HG03159 (cell line): ENCODE data around the gene AMBRA1.
"Not testable (repeated sequence)": the region's sequence is repeated elsewhere in the genome, so short reads cannot be mapped to it uniquely, and the experiment has no call there.

Source experiments
- ATAC-seq: cut with Tn5 transposase; IDR thresholded peaks from one replicate; pipeline ENCODE4 v1.9.1; 2021; ENCODE audit warnings: mild to moderate bottlenecking, moderate library complexity; ENCODE audit not compliant: unreplicated experiment

The AMBRA1 gene

DNA sequence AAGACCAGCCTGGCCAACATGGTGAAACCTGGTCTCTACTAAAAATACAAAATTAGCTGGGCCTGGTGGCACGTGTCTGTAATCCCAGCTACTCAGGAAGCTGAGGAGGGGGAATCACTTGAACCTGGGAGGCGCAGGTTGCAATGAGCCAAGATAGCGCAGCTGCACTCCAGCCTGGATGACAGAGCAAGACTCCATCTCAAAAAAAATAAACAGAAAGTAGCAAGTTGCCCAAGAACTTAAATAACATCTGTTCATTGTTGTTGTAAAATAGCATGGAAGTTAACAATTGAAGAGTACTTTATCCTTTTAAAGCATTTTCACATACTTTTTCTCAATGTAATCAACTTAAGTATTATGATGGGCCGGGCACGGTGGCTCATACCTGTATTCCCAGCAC, 5.7 kb downstream of the AMBRA1 start:
- ATAC-seq, result no peak

DNA sequence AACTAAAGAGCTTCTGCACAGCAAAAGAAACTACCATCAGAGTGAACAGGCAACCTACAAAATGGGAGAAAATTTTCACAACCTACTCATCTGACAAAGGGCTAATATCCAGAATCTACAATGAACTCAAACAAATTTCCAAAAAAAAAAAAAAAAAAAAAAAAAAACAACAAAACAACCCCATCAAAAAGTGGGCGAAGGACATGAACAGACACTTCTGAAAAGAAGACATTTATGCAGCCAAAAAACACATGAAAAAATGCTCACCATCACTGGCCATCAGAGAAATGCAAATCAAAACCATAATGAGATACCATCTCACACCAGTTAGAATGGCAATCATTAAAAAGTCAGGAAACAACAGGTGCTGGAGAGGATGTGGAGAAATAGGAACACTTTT, 10.3 kb downstream of the AMBRA1 start:
- not testable (repeated sequence) for ATAC-seq

DNA sequence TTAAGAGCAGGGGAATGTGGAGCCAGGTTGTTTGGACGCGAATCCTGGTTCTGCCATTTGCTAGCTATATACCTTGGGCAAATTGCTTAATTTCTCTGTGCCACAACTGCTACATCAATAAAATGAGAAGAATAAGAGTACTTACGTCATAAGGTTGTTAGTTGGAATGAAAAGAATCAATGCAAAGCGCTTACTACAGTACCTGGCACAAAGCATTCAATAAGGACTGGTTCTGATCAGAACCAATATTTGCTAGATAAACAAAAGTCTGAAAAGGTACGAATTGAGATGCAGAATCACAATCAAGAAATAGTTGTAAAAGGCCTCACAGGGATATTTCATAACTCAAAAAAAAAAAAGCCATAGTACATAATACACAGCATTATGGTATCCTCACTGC, 11.2 kb downstream of the AMBRA1 start:
- ATAC-seq, result no peak

GRCh38 chr11:46577058-46577457, 16.8 kb downstream of the AMBRA1 start:
- no peak for ATAC-seq

DNA sequence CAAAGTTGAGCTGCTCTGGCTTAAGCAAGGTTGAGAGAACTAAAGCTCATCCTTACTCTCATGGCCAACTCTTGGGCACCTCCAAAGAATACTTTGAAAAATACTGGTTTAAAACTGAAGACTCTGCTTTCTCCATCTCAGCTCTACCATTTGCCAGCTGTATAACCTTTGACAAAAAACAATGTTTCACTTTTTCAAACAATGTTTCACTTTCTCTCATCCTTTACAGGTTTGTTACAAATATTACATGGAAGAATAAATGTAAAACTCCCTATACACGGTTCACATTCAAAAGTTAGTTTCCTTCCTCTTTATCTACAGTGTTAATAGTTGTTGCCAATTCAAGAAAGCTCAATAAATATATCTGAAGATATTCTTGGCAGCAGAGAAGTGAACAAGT, 19.2 kb downstream of the AMBRA1 start:
- no peak for ATAC-seq

DNA sequence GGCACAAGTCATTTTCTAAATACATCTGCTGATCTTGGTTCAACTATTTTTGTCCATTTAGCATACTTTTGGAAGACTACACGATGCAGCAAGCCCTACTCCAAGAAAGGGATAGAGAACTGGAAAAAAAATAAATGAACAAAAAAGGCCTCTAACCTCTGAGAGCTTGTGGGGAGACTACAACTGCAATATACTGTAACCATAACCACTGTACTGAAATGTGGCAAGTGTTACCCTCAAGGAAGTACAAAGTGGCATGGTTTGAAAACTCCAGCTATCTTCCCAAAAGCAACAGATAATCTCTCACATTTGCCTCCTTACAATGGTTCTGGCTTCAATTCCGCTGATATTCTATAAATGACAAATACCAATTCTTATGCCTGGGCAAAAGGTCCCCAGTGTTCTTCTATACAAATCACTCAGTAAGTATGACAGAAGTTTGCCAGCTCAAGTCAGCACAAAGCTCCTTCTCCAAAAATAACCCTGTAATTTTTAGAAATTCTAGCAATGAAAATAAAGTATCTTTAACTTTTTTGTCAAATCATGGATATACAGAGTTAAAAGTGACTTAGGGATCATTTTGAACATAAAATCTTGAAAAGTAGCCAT, 22.9 kb downstream of the AMBRA1 start:
- no peak for ATAC-seq

GRCh38 chr11:46565232-46565840, 28.5 kb downstream of the AMBRA1 start:
- ATAC-seq, result no peak

- no peak for ATAC-seq
Measured at GRCh38 chr11:46564459-46564858, 29.4 kb downstream of the AMBRA1 start.

DNA sequence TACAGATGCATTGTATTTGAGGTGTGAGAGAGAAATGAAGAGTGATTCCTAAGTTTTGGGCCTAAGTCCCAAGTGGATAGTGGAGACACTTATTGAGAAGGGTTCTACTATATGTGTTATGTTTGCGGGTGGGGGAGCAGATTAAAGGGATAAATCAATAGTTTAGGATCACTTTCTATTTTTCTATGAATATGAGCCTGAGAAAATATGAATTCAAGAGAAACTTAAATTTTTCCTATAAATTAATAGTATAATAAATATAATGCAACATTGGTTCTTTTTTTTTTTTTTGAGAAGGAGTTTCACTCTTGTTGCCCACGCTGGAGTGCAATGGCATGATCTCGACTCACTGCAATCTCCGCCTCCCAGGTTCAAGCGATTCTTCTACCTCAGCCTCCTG, 31.3 kb downstream of the AMBRA1 start:
- no peak for ATAC-seq

DNA sequence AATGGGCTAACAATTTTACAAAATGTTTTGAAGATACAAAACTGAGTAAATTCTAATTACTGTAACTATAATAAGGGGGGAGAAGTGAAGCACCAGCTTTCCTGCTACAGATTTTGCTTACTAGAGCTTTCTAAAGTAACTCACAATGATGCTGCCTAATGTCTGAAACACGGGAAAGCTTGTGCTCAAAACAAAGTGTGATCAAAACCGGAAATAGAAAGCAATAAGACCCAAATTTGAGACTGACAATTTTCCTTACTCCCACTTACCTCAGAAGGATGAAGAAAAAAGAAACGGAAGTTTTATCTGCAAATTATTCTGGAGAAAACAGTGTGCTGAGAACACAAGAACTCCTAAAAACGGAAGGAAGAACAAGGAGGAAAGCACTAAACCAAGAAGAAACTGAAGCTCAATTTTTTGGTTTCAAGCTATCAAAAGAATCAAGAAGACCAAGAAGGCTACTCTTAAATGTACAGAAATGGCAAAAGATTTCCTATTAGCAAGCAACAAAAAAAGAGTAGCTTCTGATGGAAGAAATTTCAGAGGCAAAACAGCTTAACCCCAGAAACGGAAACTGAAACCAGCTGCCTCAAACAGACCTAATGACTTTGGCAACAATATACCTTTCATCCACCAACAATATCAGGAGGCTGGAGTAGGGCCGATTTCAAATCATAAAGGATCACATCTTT, 33.4 kb downstream of the AMBRA1 start:
- peak; percentile 66 for ATAC-seq

GRCh38 chr11:46559815-46560214, 34.0 kb downstream of the AMBRA1 start:
- no peak for ATAC-seq

GRCh38 chr11:46557684-46558151, 36.1 kb downstream of the AMBRA1 start:
- no peak for ATAC-seq

GRCh38 chr11:46555267-46556054, 38.4 kb downstream of the AMBRA1 start:
- ATAC-seq, result peak; percentile 60

DNA sequence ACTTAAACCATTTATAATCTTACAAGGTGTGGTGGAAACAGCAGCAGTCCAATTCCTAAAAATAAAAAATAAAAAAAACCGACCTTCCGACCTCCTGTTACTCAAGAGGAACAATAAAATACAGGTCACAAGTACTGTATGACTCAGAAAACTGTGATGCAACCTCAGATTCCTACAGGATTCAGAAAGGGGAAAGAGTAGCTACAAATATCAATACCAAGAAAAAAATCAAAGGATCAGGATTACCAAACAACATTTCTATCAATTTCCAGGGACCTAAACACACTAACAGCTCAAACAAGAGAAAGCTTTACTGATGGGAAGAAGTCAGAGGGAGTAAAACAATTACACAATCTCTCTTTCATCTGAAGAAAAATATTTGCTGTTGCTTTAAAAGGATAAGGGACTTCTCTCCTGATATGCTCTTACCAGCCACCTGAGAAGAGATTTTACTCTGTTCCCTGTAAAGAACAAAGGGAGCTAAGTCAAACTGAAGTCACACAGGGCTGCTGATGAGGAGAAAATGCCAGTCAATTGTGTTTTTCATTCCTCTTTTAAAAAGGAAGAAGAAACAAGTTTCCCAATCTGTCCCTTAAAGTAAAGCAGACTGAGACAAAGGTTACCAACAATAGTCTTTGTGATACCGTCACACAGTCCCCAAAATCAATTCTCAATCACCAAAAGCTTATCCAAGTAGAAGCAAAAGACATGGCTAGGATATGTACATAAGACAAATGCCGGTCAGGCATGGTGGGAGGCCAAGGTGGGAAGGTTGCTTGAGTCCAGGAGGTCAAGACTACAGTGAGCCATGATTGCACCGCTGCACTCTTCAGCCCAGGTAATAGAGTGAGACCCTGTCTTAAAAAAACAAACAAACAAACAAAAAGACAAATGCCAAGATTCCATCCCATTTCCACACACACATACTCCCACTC, 39.3 kb downstream of the AMBRA1 start:
- no peak for ATAC-seq

GRCh38 chr11:46553814-46554212, 40.0 kb downstream of the AMBRA1 start:
- no peak for ATAC-seq

GRCh38 chr11:46551261-46551660, 42.6 kb downstream of the AMBRA1 start:
- ATAC-seq, result no peak

GRCh38 chr11:46547579-46547978, 46.2 kb downstream of the AMBRA1 start:
- no peak for ATAC-seq

DNA sequence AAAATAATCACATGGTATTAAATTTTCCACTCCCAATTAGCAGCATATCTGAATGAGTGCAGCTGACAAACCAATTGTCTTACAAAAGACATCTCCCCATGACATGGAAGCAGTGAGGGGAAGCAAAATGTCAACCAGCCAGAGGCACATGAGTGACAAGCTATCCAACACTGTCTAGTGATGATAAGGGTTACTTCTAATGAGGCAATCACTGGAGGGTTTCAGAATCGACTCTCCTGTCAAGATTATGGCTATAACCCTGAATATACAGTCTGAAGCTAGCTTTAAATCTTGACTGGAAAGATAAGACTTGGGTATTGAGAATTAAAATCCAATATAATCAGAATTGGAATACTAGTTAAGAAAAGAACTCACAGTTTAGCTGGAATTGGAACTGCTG, 50.3 kb downstream of the AMBRA1 start:
- ATAC-seq, result no peak

DNA sequence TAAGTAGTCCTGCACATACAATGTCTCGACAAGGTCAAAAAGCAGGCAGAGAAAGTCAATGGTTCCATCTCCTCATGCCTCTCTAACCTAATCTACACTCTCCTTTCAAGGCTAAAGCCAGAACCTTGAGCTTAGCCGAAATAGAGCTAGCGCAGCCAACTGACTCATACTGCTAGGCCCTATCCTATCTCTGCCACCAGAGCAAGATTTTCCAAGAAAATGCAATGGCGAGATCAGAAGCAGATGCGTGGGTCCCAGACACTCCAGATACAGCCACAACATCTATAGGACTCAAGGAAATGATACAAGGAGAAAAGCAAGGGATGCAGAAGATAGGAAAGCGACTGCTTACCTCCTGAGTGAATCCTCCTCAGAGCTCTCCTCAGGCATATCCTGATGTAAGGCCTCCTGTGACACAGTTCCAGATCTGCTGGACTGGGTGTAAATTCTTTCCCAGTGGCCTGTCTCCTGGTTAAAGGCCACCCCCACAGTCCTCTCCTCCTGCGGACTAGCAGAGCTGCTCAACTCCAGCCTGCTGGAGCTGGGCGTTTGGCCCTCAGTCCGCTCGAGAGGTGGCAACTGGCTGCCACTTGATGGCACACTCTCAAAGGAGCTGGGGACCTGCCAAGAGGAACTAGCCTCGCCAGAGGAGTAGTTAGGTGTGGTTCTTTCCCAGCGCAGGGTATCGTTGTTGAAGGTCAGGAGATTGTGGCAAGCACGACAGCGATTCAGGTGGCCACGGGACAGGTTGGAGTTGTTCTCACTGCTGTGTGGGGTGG, 52.0 kb downstream of the AMBRA1 start:
- ATAC-seq, result no peak

DNA sequence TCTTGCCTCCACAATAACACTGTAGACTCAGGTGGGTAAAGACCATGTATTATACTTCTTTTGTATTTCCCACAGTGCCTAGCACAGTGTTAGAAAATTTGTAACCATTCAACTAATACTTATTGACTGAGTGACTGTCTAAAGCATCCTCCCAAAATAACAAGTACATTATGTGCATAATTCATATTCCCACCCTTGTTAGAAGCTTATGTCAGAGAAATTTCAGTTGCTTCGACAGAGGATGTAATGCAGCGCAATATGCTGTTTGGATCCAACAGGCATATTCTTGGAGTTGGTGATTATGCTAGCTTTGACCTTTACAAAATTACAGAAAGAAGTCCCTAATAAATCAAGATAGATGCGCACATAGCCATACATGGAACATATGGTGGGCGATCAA, 53.0 kb downstream of the AMBRA1 start:
- no peak for ATAC-seq
